Measurements from ENCODE around the gene ANKRD30B. TPM values are rescaled to one million over a fixed set of nuclear protein-coding genes. Genes with fewer than 3 reads are reported as not detected.
"Not testable (repeated sequence)": the region's sequence is repeated elsewhere in the genome, so short reads cannot be mapped to it uniquely, and the experiment has no call there.

Gene ANKRD30B

GRCh38 chr18:14878826-14879225 lies 130.9 kb downstream of the ANKRD30B start:
- H2AK5ac ChIP-seq (ENCODE audit: low read depth, low read length); H2BK5ac ChIP-seq (ENCODE audit: low read length); H3K14ac ChIP-seq (ENCODE audit: low read length); H3K79me1 ChIP-seq (ENCODE audit: low read depth, low read length); H3K18ac ChIP-seq (ENCODE audit: low read length); H4K8ac ChIP-seq (ENCODE audit: low read depth, low read length); H2AFZ ChIP-seq (ENCODE audit: low read length); H2BK15ac ChIP-seq (ENCODE audit: low read length); H4K91ac ChIP-seq (ENCODE audit: low read depth, low read length, poor library complexity); H3K23ac ChIP-seq (ENCODE audit: low read depth, low read length, poor library complexity); H3K4ac ChIP-seq (ENCODE audit: low read length); H3K4me2 ChIP-seq (ENCODE audit: insufficient read depth, low read length, poor library complexity, severe bottlenecking); H3K4me1 ChIP-seq (ENCODE audit: control insufficient read depth in 2 of 2, insufficient read depth in 1 of 2, low read depth in 1 of 2, low read length in 2 of 2); H2BK12ac ChIP-seq (ENCODE audit: low read length); DNase-seq (ENCODE audit: low spot score); H3K27me3 ChIP-seq (ENCODE audit: control insufficient read depth in 3 of 3, insufficient read depth in 3 of 3, low read depth in 1 of 3, low read length in 3 of 3); H3K36me3 ChIP-seq (replicated peaks in 1 of 2; ENCODE audit: control insufficient read depth in 2 of 2, insufficient read depth in 2 of 2, low read length in 2 of 2); H3K9me3 ChIP-seq (replicated peaks in 1 of 2; ENCODE audit: control insufficient read depth in 2 of 2, insufficient read depth in 1 of 2, low read depth in 1 of 2, low read length in 2 of 2); H2BK120ac ChIP-seq (ENCODE audit: low read depth, low read length); H3K27ac ChIP-seq (replicated peaks; ENCODE audit: low read length); H3K9ac ChIP-seq (ENCODE audit: low read depth, low read length, poor library complexity); H3K4me3 ChIP-seq (ENCODE audit: low read length in 2 of 2): not testable (repeated sequence)
- WGBS, 2 donors (ENCODE audit: extremely low coverage in 2 of 2, insufficient read length in 2 of 2, insufficient replicate concordance in 1 of 2), result no CpG with 5 or more reads among the region's 14 CpGs

GRCh38 chr18:14900435-14900834 lies 152.5 kb downstream of the ANKRD30B start:
- WGBS, 2 donors (ENCODE audit: extremely low coverage in 2 of 2, insufficient read length in 2 of 2, insufficient replicate concordance in 1 of 2), result no CpG with 5 or more reads among the region's 1 CpG
- no peak overlapping the region for H3K4me3 ChIP-seq (ENCODE audit: low read length in 2 of 2)

More at GRCh38 chr18:14900435-14900834, 152.5 kb downstream of the ANKRD30B start:
- H3K27ac ChIP-seq (replicated peaks; ENCODE audit: low read length), result no peak overlapping the region
- no peaks in the 10 kb centered on the region for H3K36me3 ChIP-seq (replicated peaks in 1 of 2; ENCODE audit: control insufficient read depth in 2 of 2, insufficient read depth in 2 of 2, low read length in 2 of 2)
- H3K79me1 ChIP-seq (ENCODE audit: low read depth, low read length), result no peaks in the 10 kb centered on the region
- H3K14ac ChIP-seq (ENCODE audit: low read length), result no peak overlapping the region
- no peak overlapping the region for H2BK15ac ChIP-seq (ENCODE audit: low read length)
- H2AFZ ChIP-seq (ENCODE audit: low read length), result no peak overlapping the region
- peaks cover 0 to 5% of the 10 kb centered on the region in 2 donors for H3K9me3 ChIP-seq (replicated peaks in 1 of 2; ENCODE audit: control insufficient read depth in 2 of 2, insufficient read depth in 1 of 2, low read depth in 1 of 2, low read length in 2 of 2)
- no peak for DNase-seq (ENCODE audit: low spot score)
- H4K91ac ChIP-seq (ENCODE audit: low read depth, low read length, poor library complexity), result no peak overlapping the region
- no peaks in the 10 kb centered on the region for H3K27me3 ChIP-seq (ENCODE audit: control insufficient read depth in 3 of 3, insufficient read depth in 3 of 3, low read depth in 1 of 3, low read length in 3 of 3)
- H3K4ac ChIP-seq (ENCODE audit: low read length), result no peak overlapping the region
- no peak overlapping the region for H3K18ac ChIP-seq (ENCODE audit: low read length)
- no peak overlapping the region for H2BK120ac ChIP-seq (ENCODE audit: low read depth, low read length)
- no peak overlapping the region for H3K4me2 ChIP-seq (ENCODE audit: insufficient read depth, low read length, poor library complexity, severe bottlenecking)
- H2BK12ac ChIP-seq (ENCODE audit: low read length), result no peak overlapping the region
- H3K4me1 ChIP-seq (ENCODE audit: control insufficient read depth in 2 of 2, insufficient read depth in 1 of 2, low read depth in 1 of 2, low read length in 2 of 2), result no peaks in the 10 kb centered on the region
- H3K23ac ChIP-seq (ENCODE audit: low read depth, low read length, poor library complexity), result no peak overlapping the region
- no peak overlapping the region for H2AK5ac ChIP-seq (ENCODE audit: low read depth, low read length)
- no peak overlapping the region for H4K8ac ChIP-seq (ENCODE audit: low read depth, low read length)
- no peak overlapping the region for H2BK5ac ChIP-seq (ENCODE audit: low read length)
- no peak overlapping the region for H3K9ac ChIP-seq (ENCODE audit: low read depth, low read length, poor library complexity)

Small RNA genes within 50 kb of the gene (small RNA-seq; reads per million reads assigned to genes)
- gene MIR3156-2 (ENCODE audit: insufficient read depth) (not detected), gene RNU6-1210P (ENCODE audit: insufficient read depth) (not detected)
